T-helper 2 cell treated with Interferon-gamma antibody and Interleukin-4, amounts not matched to agents 5 μg/mL and 100 μg/mL, for 36 hours (primary cell): ENCODE results near the gene PLXNA4.

Experiments
- DNase-seq: peaks from one replicate; pipeline ENCODE4 v3.0.0; 2021; ENCODE audit warnings: low spot score
- H3K27ac Mint-ChIP-seq: one replicate; pipeline ENCODE4 v1.8.0; 2021; ENCODE audit warnings: mild to moderate bottlenecking, mixed read lengths
- H3K27me3 Mint-ChIP-seq: one replicate; pipeline ENCODE4 v1.8.0; 2021; ENCODE audit warnings: low read depth, mixed read lengths
- H3K36me3 Mint-ChIP-seq: one replicate; pipeline ENCODE4 v1.8.0; 2021; ENCODE audit warnings: low read depth, mixed read lengths
- H3K4me1 Mint-ChIP-seq: one replicate; pipeline ENCODE4 v1.8.0; 2021; ENCODE audit warnings: low read depth, mixed read lengths
- H3K4me3 Mint-ChIP-seq: one replicate; pipeline ENCODE4 v1.8.0; 2022; ENCODE audit warnings: mild to moderate bottlenecking, moderate library complexity, mixed read lengths
- H3K9me3 Mint-ChIP-seq: one replicate; pipeline ENCODE4 v1.8.0; 2021; ENCODE audit warnings: mixed read lengths

The PLXNA4 gene

GRCh38 chr7:132125872-132126595 lies 450.2 kb downstream of the PLXNA4 start:
- DNase-seq: no peak
- H3K4me1 Mint-ChIP-seq: peaks cover 2% of the 10 kb centered on the region

GRCh38 chr7:132125096-132125495 lies 451.2 kb downstream of the PLXNA4 start:
- Mint-ChIP-seq H3K36me3 (no peaks in the 10 kb centered on the region), H3K27me3 (no peaks in the 10 kb centered on the region)

More at GRCh38 chr7:132125872-132126595, 450.2 kb downstream of the PLXNA4 start:
- Mint-ChIP-seq H3K27me3 (no peaks in the 10 kb centered on the region), H3K4me3 (no peak overlapping the region), H3K9me3 (no peaks in the 10 kb centered on the region), H3K27ac (no peak overlapping the region), H3K36me3 (no peaks in the 10 kb centered on the region)

GRCh38 chr7:132124575-132124974 lies 451.7 kb downstream of the PLXNA4 start:
- Mint-ChIP-seq H3K4me3 (no peak overlapping the region), H3K9me3 (no peaks in the 10 kb centered on the region), H3K4me1 (no peaks in the 10 kb centered on the region), H3K27me3 (no peaks in the 10 kb centered on the region), H3K36me3 (no peaks in the 10 kb centered on the region), H3K27ac (no peak overlapping the region)
- DNase-seq: no peak

More at GRCh38 chr7:132125096-132125495, 451.2 kb downstream of the PLXNA4 start:
- no peaks in the 10 kb centered on the region for H3K9me3 Mint-ChIP-seq
- H3K4me1 Mint-ChIP-seq: no peaks in the 10 kb centered on the region
- DNase-seq: no peak
- H3K27ac Mint-ChIP-seq: no peak overlapping the region
- no peak overlapping the region for H3K4me3 Mint-ChIP-seq

- Mint-ChIP-seq H3K27me3 (no peaks in the 10 kb centered on the region), H3K4me1 (no peaks in the 10 kb centered on the region), H3K9me3 (no peaks in the 10 kb centered on the region), H3K4me3 (no peak overlapping the region), H3K27ac (no peak overlapping the region), H3K36me3 (no peaks in the 10 kb centered on the region)
- DNase-seq: no peak
Measured at GRCh38 chr7:132123773-132124172, 452.5 kb downstream of the PLXNA4 start.

GRCh38 chr7:132122901-132123300 lies 453.4 kb downstream of the PLXNA4 start:
- no peaks in the 10 kb centered on the region for H3K36me3 Mint-ChIP-seq
- DNase-seq: no peak
- H3K4me3 Mint-ChIP-seq: no peak overlapping the region
- H3K4me1 Mint-ChIP-seq: no peaks in the 10 kb centered on the region
- H3K9me3 Mint-ChIP-seq: no peaks in the 10 kb centered on the region
- no peak overlapping the region for H3K27ac Mint-ChIP-seq
- no peaks in the 10 kb centered on the region for H3K27me3 Mint-ChIP-seq

- H3K4me1 Mint-ChIP-seq: no peaks in the 10 kb centered on the region
- H3K27me3 Mint-ChIP-seq: no peaks in the 10 kb centered on the region
Measured at GRCh38 chr7:132121987-132122386, 454.3 kb downstream of the PLXNA4 start.

GRCh38 chr7:132118641-132119040 lies 457.6 kb downstream of the PLXNA4 start:
- H3K4me1 Mint-ChIP-seq: no peaks in the 10 kb centered on the region
- DNase-seq: no peak
- H3K9me3 Mint-ChIP-seq: no peaks in the 10 kb centered on the region
- no peaks in the 10 kb centered on the region for H3K36me3 Mint-ChIP-seq
- peaks cover 3% of the 10 kb centered on the region for H3K27me3 Mint-ChIP-seq
- no peak overlapping the region for H3K27ac Mint-ChIP-seq
- H3K4me3 Mint-ChIP-seq: no peak overlapping the region

More at GRCh38 chr7:132121987-132122386, 454.3 kb downstream of the PLXNA4 start:
- Mint-ChIP-seq H3K27ac (no peak overlapping the region), H3K4me3 (no peak overlapping the region), H3K36me3 (no peaks in the 10 kb centered on the region), H3K9me3 (no peaks in the 10 kb centered on the region)
- DNase-seq: no peak

GRCh38 chr7:132117636-132118035 lies 458.6 kb downstream of the PLXNA4 start:
- Mint-ChIP-seq H3K27ac (no peak overlapping the region), H3K4me1 (no peaks in the 10 kb centered on the region), H3K36me3 (no peaks in the 10 kb centered on the region), H3K27me3 (peaks cover 3% of the 10 kb centered on the region), H3K9me3 (no peaks in the 10 kb centered on the region), H3K4me3 (no peak overlapping the region)
- no peak for DNase-seq

GRCh38 chr7:132117181-132117580 lies 459.1 kb downstream of the PLXNA4 start:
- Mint-ChIP-seq H3K27ac (no peak overlapping the region), H3K4me3 (no peak overlapping the region), H3K9me3 (no peaks in the 10 kb centered on the region), H3K4me1 (no peaks in the 10 kb centered on the region), H3K27me3 (peaks cover 3% of the 10 kb centered on the region), H3K36me3 (no peaks in the 10 kb centered on the region)
- DNase-seq: no peak

GRCh38 chr7:132116369-132116768 lies 459.9 kb downstream of the PLXNA4 start:
- no peaks in the 10 kb centered on the region for H3K4me1 Mint-ChIP-seq
- no peaks in the 10 kb centered on the region for H3K9me3 Mint-ChIP-seq
- no peak overlapping the region for H3K4me3 Mint-ChIP-seq
- no peaks in the 10 kb centered on the region for H3K36me3 Mint-ChIP-seq
- no peak for DNase-seq
- no peak overlapping the region for H3K27ac Mint-ChIP-seq
- peaks cover 3% of the 10 kb centered on the region for H3K27me3 Mint-ChIP-seq

- Mint-ChIP-seq H3K36me3 (no peaks in the 10 kb centered on the region), H3K27ac (no peak overlapping the region), H3K4me1 (no peaks in the 10 kb centered on the region), H3K27me3 (peaks cover 3% of the 10 kb centered on the region), H3K4me3 (no peak overlapping the region), H3K9me3 (no peaks in the 10 kb centered on the region)
- no peak for DNase-seq
Measured at GRCh38 chr7:132115758-132116157, 460.5 kb downstream of the PLXNA4 start.

- H3K27ac Mint-ChIP-seq: no peak overlapping the region
- peaks cover 3% of the 10 kb centered on the region for H3K27me3 Mint-ChIP-seq
- no peaks in the 10 kb centered on the region for H3K4me1 Mint-ChIP-seq
- no peaks in the 10 kb centered on the region for H3K9me3 Mint-ChIP-seq
- H3K4me3 Mint-ChIP-seq: no peak overlapping the region
- no peak for DNase-seq
- no peaks in the 10 kb centered on the region for H3K36me3 Mint-ChIP-seq
Measured at GRCh38 chr7:132115028-132115427, 461.2 kb downstream of the PLXNA4 start.

GRCh38 chr7:132114411-132114810 lies 461.9 kb downstream of the PLXNA4 start:
- H3K27me3 Mint-ChIP-seq: peaks cover 3% of the 10 kb centered on the region
- no peaks in the 10 kb centered on the region for H3K9me3 Mint-ChIP-seq
- no peaks in the 10 kb centered on the region for H3K36me3 Mint-ChIP-seq
- no peak for DNase-seq
- no peak overlapping the region for H3K4me3 Mint-ChIP-seq
- no peak overlapping the region for H3K27ac Mint-ChIP-seq
- H3K4me1 Mint-ChIP-seq: no peaks in the 10 kb centered on the region

GRCh38 chr7:132113536-132114371 lies 462.5 kb downstream of the PLXNA4 start:
- Mint-ChIP-seq H3K27me3 (peaks cover 3% of the 10 kb centered on the region), H3K27ac (no peak overlapping the region), H3K36me3 (no peaks in the 10 kb centered on the region), H3K9me3 (no peaks in the 10 kb centered on the region), H3K4me1 (no peaks in the 10 kb centered on the region), H3K4me3 (no peak overlapping the region)
- no peak for DNase-seq
